Adrenal gland (tissue), 5 donors: ENCODE results near the gene AK5.

Source experiments
- CTCF ChIP-seq, 6 experiments: fragments of 450-650 bp in 4 of 6; fragments of 200-600 bp in 2 of 6; sonication (generic) in 1 of 6; IDR thresholded peaks; 1 replicate in 5 of 6; 2 replicates in 1 of 6; pipeline versions ENCODE4 v1.5.1 to v1.8.0; 2016 to 2021; ENCODE audit warnings: antibody characterized with exemption in 6 of 6, mild to moderate bottlenecking in 2 of 6, moderate library complexity in 1 of 6
- POLR2A ChIP-seq, 2 donors: fragments of 450-650 bp; IDR thresholded peaks; one replicate each; pipeline ENCODE4 v1.6.1; 2017; ENCODE audit warnings: antibody characterized with exemption in 2 of 2, mild to moderate bottlenecking in 2 of 2, moderate library complexity in 1 of 2
- donor health status: DM: no; HTN: no; CAD: no.

- TF ChIP-seq POLR2A (IDR thresholded peaks at IDR 0.05) (no peak), CTCF (IDR thresholded peaks at IDR 0.05) (no peak)
Measured at GRCh38 chr1:77590651-77591050, 308.8 kb downstream of the AK5 start.
